AG04450 (cell line): Measurements from ENCODE around the gene COL13A1. TPM values are rescaled to one million over a fixed set of nuclear protein-coding genes. Genes with fewer than 3 reads are reported as not detected.

Experiments
- CTCF ChIA-PET: fragments of 300-600, 350-600 bp; formaldehyde crosslinking; extraction: SDS; loops from one replicate; lab custom pipeline; 2022; ENCODE audit warnings: antibody characterized with exemption, inconsistent platforms; lab: Charles Lee
- POLR2A ChIA-PET: fragments of 350-600 bp; formaldehyde crosslinking; extraction: SDS; loops from one replicate; lab custom pipeline; 2021; ENCODE audit warnings: antibody characterized with exemption, inconsistent platforms; lab: Yijun Ruan, JAX
- DNase-seq: peaks from one replicate; pipeline ENCODE4 v3.0.0-alpha.2; 2011; ENCODE audit warnings: low read depth, low spot score
- H3K27ac ChIP-seq: one replicate; pipeline ENCODE4 v1.5.1; 2012; ENCODE audit warnings: low read depth, low read length, control low read depth
- H3K27me3 ChIP-seq: one replicate; pipeline ENCODE4 v1.6.0; 2012; ENCODE audit warnings: low read length; ENCODE audit not compliant: control insufficient read depth, insufficient read depth
- H3K4me3 ChIP-seq: 2 replicates; pipeline ENCODE4 v1.5.1; 2011; ENCODE audit warnings: mild to moderate bottlenecking, low read depth, low read length, control low read depth
- H3K9me3 ChIP-seq: 2 replicates; pipeline ENCODE4 v1.5.1; 2012; ENCODE audit warnings: low read length; ENCODE audit not compliant: control insufficient read depth, insufficient read depth
- CTCF ChIP-seq: IDR thresholded peaks from 2 replicates; pipeline ENCODE4 v1.5.1; 2011; ENCODE audit warnings: low read depth, low read length, control low read depth, inconsistent platforms
- polyA plus RNA-seq: library from polyadenylated mRNA; depleted of rRNA; stranded (reverse); fragments of >200 nt; gene quantifications from 2 replicates; pipeline ENCODE4 v1.2.3, GENCODE V29; 2011

COL13A1 gene
- polyA plus RNA-seq, 1 experiment = 13.1 TPM

- Histone ChIP-seq H3K9me3 (peaks cover 8% of the 10 kb centered on the region), H3K27ac (no peak overlapping the region), H3K27me3 (no peaks in the 10 kb centered on the region), H3K4me3 (no peak overlapping the region)
- POLR2A ChIA-PET = no interaction called here
- TF ChIP-seq CTCF = 0 out of 2 replicates have a peak, but pooled peaks have one; percentile 4
- DNase-seq = no peak
- CTCF ChIA-PET = interaction anchor here (1.2 kb wide), 1 partner anchor 100 kb away, joined by 3 read pairs; no protein-coding TSS in a partner anchor
These were observed 11.9 kb downstream of the COL13A1 start for GRCh38 chr10:69813632-69814031.

GRCh38 chr10:69814251-69814650 lies 12.5 kb downstream of the COL13A1 start:
- H3K4me3 ChIP-seq = no peak overlapping the region
- POLR2A ChIA-PET = interaction anchor here (0.7 kb wide), 1 partner anchor 10 kb away, joined by 3 read pairs; no protein-coding TSS in a partner anchor
- TF ChIP-seq CTCF = no peak
- H3K27me3 ChIP-seq = no peaks in the 10 kb centered on the region
- DNase-seq = no peak
- no peak overlapping the region for H3K27ac ChIP-seq
- peaks cover 12% of the 10 kb centered on the region for H3K9me3 ChIP-seq
- CTCF ChIA-PET = interaction anchor here (1.2 kb wide), 1 partner anchor 100 kb away, joined by 3 read pairs; no protein-coding TSS in a partner anchor

DNA sequence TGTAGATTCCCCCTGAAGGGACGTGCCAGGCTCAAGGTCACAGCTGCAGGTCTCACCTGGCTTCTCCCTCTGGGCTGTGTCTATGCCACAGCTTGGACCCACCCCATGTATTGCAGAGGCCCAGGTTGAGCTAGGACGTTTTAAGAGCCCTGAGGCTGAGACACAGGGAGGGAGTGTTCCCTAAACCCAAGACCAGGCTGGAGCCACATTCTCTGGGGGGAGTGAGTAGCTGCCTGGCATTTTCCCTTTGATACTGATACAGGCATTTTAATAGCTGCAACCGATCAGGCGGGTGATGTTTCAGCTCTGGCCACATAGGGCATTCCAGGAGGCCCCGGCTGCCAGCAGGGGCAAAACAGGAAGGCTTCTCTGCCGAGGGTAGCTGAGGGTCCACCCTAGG lies 13.4 kb downstream of the COL13A1 start:
- no peak overlapping the region for H3K4me3 ChIP-seq
- TF ChIP-seq CTCF = no peak
- no peak overlapping the region for H3K27ac ChIP-seq
- peaks cover 12% of the 10 kb centered on the region for H3K9me3 ChIP-seq
- POLR2A ChIA-PET = no interaction called here
- no peak for DNase-seq
- CTCF ChIA-PET = interaction anchor here (1.2 kb wide), 1 partner anchor 99 kb away, joined by 7 read pairs; no protein-coding TSS in a partner anchor
- no peaks in the 10 kb centered on the region for H3K27me3 ChIP-seq

DNA sequence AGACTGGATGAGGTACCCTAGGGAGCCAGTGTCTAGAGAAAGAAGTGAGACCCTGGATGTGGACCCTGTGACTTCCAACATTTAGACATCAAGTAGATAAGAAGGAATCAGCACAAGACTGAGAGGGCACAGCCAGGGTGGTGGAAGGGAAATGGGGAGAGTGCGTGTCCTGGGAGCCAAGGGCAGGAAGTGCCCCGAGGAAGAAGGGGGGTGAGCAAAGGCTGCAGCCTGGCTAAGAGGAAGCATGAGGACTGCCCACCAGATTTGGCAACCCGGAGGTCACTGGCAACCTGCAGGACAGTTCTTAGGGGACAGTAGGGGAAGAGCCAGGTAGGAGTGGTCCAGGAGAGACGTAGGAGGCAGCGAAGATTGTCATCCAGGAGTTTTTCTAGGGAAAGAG lies 14.8 kb downstream of the COL13A1 start:
- no peak for TF ChIP-seq CTCF
- ChIA-PET CTCF (interaction anchor here (0.9 kb wide), 1 partner anchor 15 kb away, joined by 3 read pairs; no protein-coding TSS in a partner anchor), POLR2A (no interaction called here)
- peaks cover 12% of the 10 kb centered on the region for H3K9me3 ChIP-seq
- no peaks in the 10 kb centered on the region for H3K27me3 ChIP-seq
- no peak for DNase-seq
- no peak overlapping the region for H3K4me3 ChIP-seq
- H3K27ac ChIP-seq = no peak overlapping the region

DNA sequence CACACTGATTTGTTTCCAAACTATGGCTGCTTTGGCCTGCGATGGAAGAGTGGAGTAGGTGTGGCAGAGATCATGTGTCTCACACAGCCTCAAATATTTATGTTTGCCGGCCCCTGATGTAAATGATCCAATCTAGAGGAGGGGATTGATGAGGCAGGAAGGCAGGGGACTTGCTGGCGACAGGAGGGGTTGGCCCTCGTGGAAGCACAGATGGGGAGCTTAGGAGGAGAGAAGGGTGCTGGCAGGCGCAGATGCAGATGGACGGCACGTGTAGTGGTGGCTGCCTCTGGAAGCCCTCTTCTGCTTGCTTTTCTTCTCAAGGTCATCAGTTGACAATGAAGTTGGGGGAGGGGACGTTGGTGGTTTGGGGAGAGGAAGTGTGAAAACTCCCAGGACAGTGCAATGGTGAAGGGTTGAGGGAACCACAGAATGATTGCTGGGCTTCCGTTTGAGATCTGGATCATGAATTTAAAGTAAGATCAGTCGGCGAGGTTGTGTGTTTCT lies 15.4 kb downstream of the COL13A1 start:
- ChIA-PET POLR2A (no interaction called here), CTCF (no interaction called here)
- H3K27me3 ChIP-seq = no peaks in the 10 kb centered on the region
- H3K9me3 ChIP-seq = peaks cover 12% of the 10 kb centered on the region
- no peak overlapping the region for H3K4me3 ChIP-seq
- DNase-seq = no peak
- H3K27ac ChIP-seq = no peak overlapping the region
- no peak for TF ChIP-seq CTCF
